BE2C (cell line): ENCODE measurements around the gene TBC1D16.

Source experiments
- DNase-seq: peaks from one replicate; pipeline ENCODE4 v3.0.0-alpha.2; 2020
- H3K27me3 ChIP-seq: fragments of 250-450 bp; sonication (Bioruptor Pico); 2 replicates; pipeline ENCODE4 v1.5.1; 2020; ENCODE audit warnings: mild to moderate bottlenecking
- H3K36me3 ChIP-seq: fragments of 250-450 bp; sonication (Bioruptor Pico); 2 replicates; pipeline ENCODE4 v1.5.1; 2020; ENCODE audit warnings: mild to moderate bottlenecking
- H3K4me1 ChIP-seq: fragments of 250-450 bp; sonication (Bioruptor Pico); 2 replicates; pipeline ENCODE4 v1.5.1; 2020
- H3K4me3 ChIP-seq: 2 replicates; pipeline ENCODE4 v1.5.1; 2011; ENCODE audit warnings: low read depth, low read length
- H3K9me3 ChIP-seq: fragments of 250-450 bp; sonication (Bioruptor Pico); 2 replicates; pipeline ENCODE4 v1.5.1; 2020
- CTCF ChIP-seq: IDR thresholded peaks from 2 replicates; pipeline ENCODE4 v1.5.1; 2012; ENCODE audit warnings: mild to moderate bottlenecking, low read depth, low read length

The TBC1D16 gene

GRCh38 chr17:79912552-79913330 lies 122.9 kb downstream of the TBC1D16 start:
- no peaks in the 10 kb centered on the region for H3K4me1 ChIP-seq
- H3K9me3 ChIP-seq, result no peaks in the 10 kb centered on the region
- TF ChIP-seq CTCF, result no peak
- H3K27me3 ChIP-seq, result no peaks in the 10 kb centered on the region
- no peak overlapping the region for H3K4me3 ChIP-seq
- DNase-seq, result no peak
- no peaks in the 10 kb centered on the region for H3K36me3 ChIP-seq

GRCh38 chr17:79911430-79912399 lies 124.0 kb downstream of the TBC1D16 start:
- Histone ChIP-seq H3K4me1 (no peaks in the 10 kb centered on the region), H3K9me3 (no peaks in the 10 kb centered on the region), H3K36me3 (no peaks in the 10 kb centered on the region), H3K4me3 (no peak overlapping the region), H3K27me3 (no peaks in the 10 kb centered on the region)
- DNase-seq, result no peak
- TF ChIP-seq CTCF, result no peak

- no peak for DNase-seq
- Histone ChIP-seq H3K4me3 (no peak overlapping the region), H3K27me3 (no peaks in the 10 kb centered on the region), H3K36me3 (no peaks in the 10 kb centered on the region), H3K9me3 (no peaks in the 10 kb centered on the region), H3K4me1 (no peaks in the 10 kb centered on the region)
- no peak for TF ChIP-seq CTCF
Observed at GRCh38 chr17:79910985-79911361, 124.7 kb downstream of the TBC1D16 start.

- Histone ChIP-seq H3K9me3 (no peaks in the 10 kb centered on the region; the same call in 1 of the 2 replicates), H3K4me1 (no peaks in the 10 kb centered on the region), H3K36me3 (no peaks in the 10 kb centered on the region), H3K27me3 (no peaks in the 10 kb centered on the region), H3K4me3 (no peak overlapping the region)
- no peak for TF ChIP-seq CTCF
- no peak for DNase-seq
Observed at GRCh38 chr17:79909121-79909520, 126.6 kb downstream of the TBC1D16 start.

GRCh38 chr17:79907850-79908249 lies 127.8 kb downstream of the TBC1D16 start:
- no peaks in the 10 kb centered on the region for H3K27me3 ChIP-seq

More at GRCh38 chr17:79907850-79908249, 127.8 kb downstream of the TBC1D16 start:
- DNase-seq, result no peak
- Histone ChIP-seq H3K4me1 (no peaks in the 10 kb centered on the region), H3K9me3 (no peaks in the 10 kb centered on the region; the same call in 1 of the 2 replicates), H3K36me3 (no peaks in the 10 kb centered on the region), H3K4me3 (no peak overlapping the region)
- no peak for TF ChIP-seq CTCF
